GM12878 (cell line): ENCODE results near the gene TGFB1. TPM values are rescaled to one million over a fixed set of nuclear protein-coding genes. Genes with fewer than 3 reads are reported as not detected.

Experiments used
- BACH1 ChIP-seq: fragments of 450-650 bp; IDR thresholded peaks from 2 replicates; pipeline ENCODE4 v1.6.1; 2017; ENCODE audit warnings: mild to moderate bottlenecking, borderline replicate concordance
- BCL11A ChIP-seq: IDR thresholded peaks from 2 replicates; pipeline ENCODE4 v1.6.1; 2011; ENCODE audit warnings: low read depth, low read length
- CUX1 ChIP-seq: IDR thresholded peaks from 2 replicates; pipeline ENCODE4 v1.6.1; 2012; ENCODE audit warnings: improper control_type of control experiment, low read depth, low read length; ENCODE audit not compliant: insufficient replicate concordance
- E2F4 ChIP-seq: IDR thresholded peaks from 2 replicates; pipeline ENCODE4 v1.6.1; 2012; ENCODE audit warnings: low read depth, low read length, improper control_type of control experiment
- GABPA ChIP-seq: IDR thresholded peaks from 2 replicates; pipeline ENCODE4 v1.6.1; 2014; ENCODE audit warnings: antibody characterized with exemption, low read depth, mild to moderate bottlenecking, inconsistent platforms
- IKZF2 ChIP-seq, 2 experiments: fragments of 450-650 bp; IDR thresholded peaks; 2 replicates each; pipeline ENCODE4 v1.6.1; 2017; ENCODE audit warnings: mild to moderate bottlenecking in 2 of 2, moderate library complexity in 2 of 2
- NR2F1 ChIP-seq: fragments of 450-650 bp; conservative IDR thresholded peaks from 2 replicates; pipeline ENCODE4 v1.6.1; 2017; ENCODE audit warnings: mild to moderate bottlenecking
- PAX8 ChIP-seq: fragments of 450-650 bp; IDR thresholded peaks from 2 replicates; pipeline ENCODE4 v1.6.1; 2017; ENCODE audit warnings: mild to moderate bottlenecking, moderate library complexity
- SKIL ChIP-seq: fragments of 450-650 bp; IDR thresholded peaks from 2 replicates; pipeline ENCODE4 v1.6.1; 2017; ENCODE audit warnings: mild to moderate bottlenecking, low read depth, inconsistent platforms; ENCODE audit not compliant: poor library complexity, severe bottlenecking
- ZNF592 ChIP-seq: fragments of 450-650 bp; IDR thresholded peaks from 2 replicates; pipeline ENCODE4 v1.6.1; 2017; ENCODE audit warnings: mild to moderate bottlenecking, moderate library complexity
- ZNF687 ChIP-seq: fragments of 450-650 bp; IDR thresholded peaks from 2 replicates; pipeline ENCODE4 v1.6.1; 2017; ENCODE audit warnings: mild to moderate bottlenecking, moderate library complexity
- polyA plus RNA-seq, 11 experiments: library from polyadenylated mRNA; depleted of rRNA in 4 of 11; unstranded in 6 of 11; stranded (reverse) in 5 of 11; fragments of >200 nt; fragmentation: Nextera tagmentation in 4 of 11; fragmentation: Illumina TruSeq in 1 of 11; extraction: Ambion mirVana in 4 of 11; extraction: Trizol in 1 of 11; gene quantifications; 1 replicate in 1 of 11; 2 replicates in 10 of 11; pipeline versions ENCODE4 v1.2.1 to v1.2.3, GENCODE V29; 2011 to 2016; ENCODE audit warnings: inconsistent platforms in 2 of 11, missing spikeins in 2 of 11, low read depth in 1 of 11
- total RNA-seq, 4 experiments: library from RNA; depleted of rRNA in 3 of 4; stranded (reverse); fragments of >200 nt in 3 of 4; fragmentation: Illumina TruSeq in 1 of 4; extraction: Trizol in 1 of 4; gene quantifications; 2 replicates each; pipeline versions ENCODE4 v1.2.1 to v1.2.3, GENCODE V29; 2013 to 2021

TGFB1 gene
- total and polyA plus RNA-seq, 10 of the 15 experiments (the other 5 are each of a cell fraction or from before 2014, with no cell fraction given): 0.23 to 120 (median 10.9) TPM

- TF ChIP-seq SKIL (peak; percentile 34), CUX1 (no peak), IKZF2 (IDR thresholded peaks at IDR 0.05) (peak in 1 of 2 experiments; percentile 19; a peak in 2 of 4 replicates), PAX8 (no peak), ZNF687 (peak; percentile 88), E2F4 (no peak), GABPA (no peak), BACH1 (no peak), ZNF592 (peak; percentile 58; the same call in 1 of the 2 replicates), BCL11A (no peak), NR2F1 (peak; percentile 70)
Observed at GRCh38 chr19:41363371-41363752, 9.6 kb upstream of the TGFB1 start (continued).
